NT2/D1 (cell line): ENCODE results near the gene PLPPR2.

Experiments
- DNase-seq: peaks from one replicate; pipeline ENCODE4 v3.0.0-alpha.2; 2011; ENCODE audit warnings: low read depth, low spot score
- H3K27me3 ChIP-seq: 2 replicates; pipeline ENCODE4 v1.6.0; 2011; ENCODE audit warnings: mild to moderate bottlenecking; ENCODE audit not compliant: insufficient read length, insufficient read depth
- H3K36me3 ChIP-seq: 2 replicates; pipeline ENCODE4 v1.6.1; 2011; ENCODE audit warnings: mild to moderate bottlenecking, low read length, mixed read lengths; ENCODE audit not compliant: insufficient read depth, insufficient read length
- H3K4me1 ChIP-seq: 2 replicates; pipeline ENCODE4 v1.5.1; 2011; ENCODE audit not compliant: insufficient read depth, insufficient read length
- H3K4me3 ChIP-seq: 2 replicates; pipeline ENCODE4 v1.5.1; 2011; ENCODE audit warnings: low read depth; ENCODE audit not compliant: insufficient read length
- H3K9ac ChIP-seq: 2 replicates; pipeline ENCODE4 v1.6.0; 2011; ENCODE audit warnings: low read depth; ENCODE audit not compliant: insufficient read length
- H3K9me3 ChIP-seq: 2 replicates; pipeline ENCODE4 v1.5.1; 2011; ENCODE audit warnings: mild to moderate bottlenecking, low read length; ENCODE audit not compliant: insufficient read depth
- SUZ12 ChIP-seq: IDR thresholded peaks from 2 replicates; pipeline ENCODE4 v1.6.1; 2011; ENCODE audit not compliant: insufficient read length, insufficient read depth; ENCODE audit errors: extremely low read depth
- YY1 ChIP-seq: IDR thresholded peaks from 2 replicates; pipeline ENCODE4 v1.6.1; 2011; ENCODE audit not compliant: insufficient read length, insufficient read depth
- ZNF274 ChIP-seq: IDR thresholded peaks from 2 replicates; pipeline ENCODE4 v1.6.1; 2011; ENCODE audit warnings: mild to moderate bottlenecking, low read depth, low read length

The PLPPR2 gene

DNA sequence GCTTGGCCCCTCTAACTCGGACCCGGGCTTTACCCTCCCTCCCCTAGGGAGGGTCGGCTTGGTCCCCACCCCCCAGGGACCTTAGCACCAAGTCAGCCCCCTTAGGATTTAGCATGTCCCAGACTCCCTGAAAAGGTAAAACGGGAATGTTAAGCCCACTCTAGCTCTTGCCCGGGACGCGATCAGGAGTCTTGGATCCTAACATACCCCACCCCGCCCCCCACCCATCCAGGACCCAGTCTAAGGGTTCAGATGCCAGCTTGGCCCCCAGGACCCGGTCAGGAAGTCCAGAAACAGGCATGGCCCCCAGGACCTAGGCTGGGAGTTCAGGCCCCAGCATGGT is 28.4 kb downstream of the PLPPR2 start:
- peaks cover 4% of the 10 kb centered on the region for H3K4me1 ChIP-seq
- no peak for TF ChIP-seq YY1
- no peak for TF ChIP-seq SUZ12
- TF ChIP-seq ZNF274, result no peak
- H3K9ac ChIP-seq, result peak overlapping the region; percentile 76
- H3K36me3 ChIP-seq, result no peaks in the 10 kb centered on the region
- DNase-seq, result no peak
- H3K27me3 ChIP-seq, result no peaks in the 10 kb centered on the region
- no peaks in the 10 kb centered on the region for H3K9me3 ChIP-seq
- H3K4me3 ChIP-seq, result peak overlapping the region; percentile 67

- Histone ChIP-seq H3K27me3 (no peaks in the 10 kb centered on the region), H3K36me3 (no peaks in the 10 kb centered on the region), H3K4me3 (no peak overlapping the region), H3K9ac (no peak overlapping the region), H3K9me3 (no peaks in the 10 kb centered on the region), H3K4me1 (peaks cover 4% of the 10 kb centered on the region)
- no peak for TF ChIP-seq ZNF274
- no peak for TF ChIP-seq SUZ12
- no peak for DNase-seq
Measured at GRCh38 chr19:11384778-11385129, 29.5 kb downstream of the PLPPR2 start.

- Histone ChIP-seq H3K36me3 (no peaks in the 10 kb centered on the region), H3K4me1 (no peaks in the 10 kb centered on the region), H3K9ac (no peak overlapping the region), H3K9me3 (peaks cover 4% of the 10 kb centered on the region; the same call in 1 of the 2 replicates), H3K4me3 (no peak overlapping the region), H3K27me3 (no peaks in the 10 kb centered on the region)
- TF ChIP-seq ZNF274 (no peak), SUZ12 (no peak), YY1 (no peak)
- no peak for DNase-seq
Measured at GRCh38 chr19:11387162-11388034, 32.2 kb downstream of the PLPPR2 start.

- peaks cover 4% of the 10 kb centered on the region; the same call in 1 of the 2 replicates for H3K9me3 ChIP-seq
- H3K36me3 ChIP-seq, result no peaks in the 10 kb centered on the region
- no peak overlapping the region for H3K9ac ChIP-seq
- no peak overlapping the region for H3K4me3 ChIP-seq
- TF ChIP-seq YY1, result no peak
- TF ChIP-seq ZNF274, result no peak
- TF ChIP-seq SUZ12, result no peak
- no peak for DNase-seq
- no peaks in the 10 kb centered on the region for H3K4me1 ChIP-seq
- no peaks in the 10 kb centered on the region for H3K27me3 ChIP-seq
Measured at GRCh38 chr19:11390359-11390758, 35.1 kb downstream of the PLPPR2 start.

DNA sequence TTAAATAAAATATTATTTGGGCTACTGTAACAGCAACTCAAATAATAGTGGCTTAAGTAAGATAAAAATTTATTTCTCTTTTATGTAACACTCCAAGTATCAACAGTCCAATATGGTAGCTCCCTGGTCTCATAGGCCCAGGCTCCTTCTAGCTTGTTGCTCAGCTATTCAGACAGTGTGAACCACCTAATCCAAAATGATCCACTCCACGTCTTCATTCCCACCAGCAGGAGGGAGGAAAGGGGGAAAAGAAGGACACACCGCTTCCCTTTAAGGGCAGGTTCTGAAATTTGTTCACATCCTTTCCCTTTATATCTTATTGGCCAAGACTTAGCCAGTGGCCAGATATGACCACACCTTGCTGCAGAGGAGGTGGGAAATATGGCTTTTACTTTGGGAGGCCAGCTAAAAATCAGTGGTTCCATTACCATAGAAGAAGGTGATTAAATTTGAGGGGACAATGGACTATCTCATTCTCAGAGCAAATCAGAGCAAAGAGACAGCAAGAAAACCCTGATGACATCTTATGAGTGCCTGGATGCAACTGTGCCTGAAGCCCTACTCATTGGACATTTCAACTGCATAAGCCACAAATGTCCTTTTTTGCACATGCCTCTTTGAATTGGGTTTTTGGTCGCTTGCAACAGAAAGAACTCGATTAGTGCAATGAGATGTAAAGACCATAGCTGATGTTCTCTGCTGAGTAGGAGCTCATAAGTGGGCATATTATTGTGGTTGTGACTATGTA is 35.9 kb downstream of the PLPPR2 start:
- peaks cover 4% of the 10 kb centered on the region; the same call in 1 of the 2 replicates for H3K9me3 ChIP-seq
- DNase-seq, result no peak
- H3K4me1 ChIP-seq, result no peaks in the 10 kb centered on the region
- no peak overlapping the region for H3K4me3 ChIP-seq
- no peaks in the 10 kb centered on the region for H3K27me3 ChIP-seq
- no peaks in the 10 kb centered on the region for H3K36me3 ChIP-seq
- TF ChIP-seq ZNF274 (no peak), SUZ12 (no peak), YY1 (no peak)
- no peak overlapping the region for H3K9ac ChIP-seq

GRCh38 chr19:11397089-11397610 is 41.9 kb downstream of the PLPPR2 start:
- Histone ChIP-seq H3K4me3 (no peak overlapping the region), H3K36me3 (no peaks in the 10 kb centered on the region), H3K9me3 (no peaks in the 10 kb centered on the region), H3K9ac (peak overlapping the region; percentile 38), H3K27me3 (no peaks in the 10 kb centered on the region), H3K4me1 (peaks cover 4% of the 10 kb centered on the region)
- no peak for TF ChIP-seq YY1
- TF ChIP-seq SUZ12, result no peak
- no peak for TF ChIP-seq ZNF274
- DNase-seq, result no peak

GRCh38 chr19:11399667-11400066 is 44.4 kb downstream of the PLPPR2 start:
- DNase-seq, result no peak
- H3K9ac ChIP-seq, result no peak overlapping the region
- no peak for TF ChIP-seq SUZ12
- H3K4me1 ChIP-seq, result peaks cover 4% of the 10 kb centered on the region
- H3K36me3 ChIP-seq, result no peaks in the 10 kb centered on the region
- no peaks in the 10 kb centered on the region for H3K27me3 ChIP-seq
- H3K9me3 ChIP-seq, result no peaks in the 10 kb centered on the region
- H3K4me3 ChIP-seq, result no peak overlapping the region
